ENCODE results near the gene REC8. TPM values are rescaled to one million over a fixed set of nuclear protein-coding genes. Genes with fewer than 3 reads are reported as not detected.

Gene REC8
- total RNA-seq, 1 donor from 2014 or later = 46.4 TPM

DNA sequence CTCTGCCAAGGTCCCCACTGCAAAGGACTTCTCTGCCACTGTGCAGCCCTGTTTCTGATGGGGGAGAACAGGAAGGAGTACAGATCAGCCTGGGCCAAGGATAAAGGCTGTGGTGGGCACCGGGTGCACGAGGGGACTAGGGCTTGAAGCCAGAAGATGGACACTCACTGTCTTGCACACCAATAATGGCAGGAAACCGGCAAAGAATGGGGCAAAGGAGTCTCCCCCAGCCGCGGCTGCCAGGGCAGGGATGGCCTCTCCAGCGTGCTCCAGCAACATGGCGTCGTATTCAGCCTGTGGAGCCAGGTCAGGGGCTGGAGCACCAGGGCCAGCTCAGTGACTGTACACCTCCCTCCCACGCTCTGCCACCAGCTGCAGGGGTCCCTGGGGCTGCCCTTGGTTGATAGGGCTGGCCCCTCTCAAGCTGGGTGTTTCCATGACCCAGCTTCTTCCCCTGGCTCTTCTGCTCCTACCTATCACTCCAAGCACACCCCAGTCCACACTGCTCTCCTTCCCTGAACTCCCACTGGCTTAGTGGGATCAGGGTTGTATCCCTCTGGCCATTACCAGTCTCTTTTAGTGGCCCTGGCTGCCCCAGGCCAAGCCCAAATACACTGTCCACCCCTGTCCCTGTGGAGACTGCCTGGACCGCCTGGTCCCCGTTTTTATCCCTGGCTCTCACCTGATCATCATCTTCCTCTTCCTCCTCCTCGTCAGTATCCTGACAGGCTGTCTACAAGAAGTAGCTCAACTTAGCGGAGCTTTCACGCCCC, 10.4 kb downstream of the REC8 start:
- H3K4me3 ChIP-seq (ENCODE audit: insufficient read depth, low read depth, low read length) = no peak overlapping the region
- Mint-ChIP-seq H3K4me1 (ENCODE audit: low read depth, unreplicated experiment) (peaks cover 11% of the 10 kb centered on the region), H3K4me3 (ENCODE audit: unreplicated experiment) (peak overlapping the region; percentile 17), H3K36me3 (ENCODE audit: low read depth, unreplicated experiment) (peaks cover 13% of the 10 kb centered on the region), H3K27ac (ENCODE audit: unreplicated experiment) (peak overlapping the region; percentile 82), H3K9me3 (ENCODE audit: unreplicated experiment) (no peaks in the 10 kb centered on the region), H3K27me3 (ENCODE audit: low read depth, unreplicated experiment) (no peaks in the 10 kb centered on the region)
- H3K9me3 ChIP-seq (ENCODE audit: insufficient read depth, low read depth, low read length) = no peaks in the 10 kb centered on the region
- no peak for FAIRE-seq
- H4K20me1 ChIP-seq (ENCODE audit: insufficient read depth, low read length) = peaks cover 49% of the 10 kb centered on the region
- H3K79me2 ChIP-seq (ENCODE audit: insufficient read depth, low read length) = peaks cover 16% of the 10 kb centered on the region
- H3K4me1 ChIP-seq (ENCODE audit: insufficient read depth, low read length) = peaks cover 10% of the 10 kb centered on the region
- H3K36me3 ChIP-seq (ENCODE audit: insufficient read depth, low read length) = peaks cover 36% of the 10 kb centered on the region
- H2AFZ ChIP-seq (ENCODE audit: low read depth, low read length) = no peak overlapping the region
- no peak overlapping the region for H3K9ac ChIP-seq (ENCODE audit: low read length)
- H3K4me2 ChIP-seq (ENCODE audit: low read length) = no peak overlapping the region
- DNase-seq (ENCODE audit: low read depth) = no peak
- no peak for TF ChIP-seq EZH2 (IDR thresholded peaks at IDR 0.05; ENCODE audit: insufficient read depth, low read length)
- TF ChIP-seq, protein P1, sequence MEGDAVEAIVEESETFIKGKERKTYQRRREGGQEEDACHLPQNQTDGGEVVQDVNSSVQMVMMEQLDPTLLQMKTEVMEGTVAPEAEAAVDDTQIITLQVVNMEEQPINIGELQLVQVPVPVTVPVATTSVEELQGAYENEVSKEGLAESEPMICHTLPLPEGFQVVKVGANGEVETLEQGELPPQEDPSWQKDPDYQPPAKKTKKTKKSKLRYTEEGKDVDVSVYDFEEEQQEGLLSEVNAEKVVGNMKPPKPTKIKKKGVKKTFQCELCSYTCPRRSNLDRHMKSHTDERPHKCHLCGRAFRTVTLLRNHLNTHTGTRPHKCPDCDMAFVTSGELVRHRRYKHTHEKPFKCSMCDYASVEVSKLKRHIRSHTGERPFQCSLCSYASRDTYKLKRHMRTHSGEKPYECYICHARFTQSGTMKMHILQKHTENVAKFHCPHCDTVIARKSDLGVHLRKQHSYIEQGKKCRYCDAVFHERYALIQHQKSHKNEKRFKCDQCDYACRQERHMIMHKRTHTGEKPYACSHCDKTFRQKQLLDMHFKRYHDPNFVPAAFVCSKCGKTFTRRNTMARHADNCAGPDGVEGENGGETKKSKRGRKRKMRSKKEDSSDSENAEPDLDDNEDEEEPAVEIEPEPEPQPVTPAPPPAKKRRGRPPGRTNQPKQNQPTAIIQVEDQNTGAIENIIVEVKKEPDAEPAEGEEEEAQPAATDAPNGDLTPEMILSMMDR (IDR thresholded peaks at IDR 0.05; ENCODE audit: insufficient read depth, low read depth, low read length) = no peak
- H3K27ac ChIP-seq (ENCODE audit: low read depth, low read length) = no peak overlapping the region
- no peaks in the 10 kb centered on the region for H3K27me3 ChIP-seq (ENCODE audit: insufficient read depth, low read length)

DNA sequence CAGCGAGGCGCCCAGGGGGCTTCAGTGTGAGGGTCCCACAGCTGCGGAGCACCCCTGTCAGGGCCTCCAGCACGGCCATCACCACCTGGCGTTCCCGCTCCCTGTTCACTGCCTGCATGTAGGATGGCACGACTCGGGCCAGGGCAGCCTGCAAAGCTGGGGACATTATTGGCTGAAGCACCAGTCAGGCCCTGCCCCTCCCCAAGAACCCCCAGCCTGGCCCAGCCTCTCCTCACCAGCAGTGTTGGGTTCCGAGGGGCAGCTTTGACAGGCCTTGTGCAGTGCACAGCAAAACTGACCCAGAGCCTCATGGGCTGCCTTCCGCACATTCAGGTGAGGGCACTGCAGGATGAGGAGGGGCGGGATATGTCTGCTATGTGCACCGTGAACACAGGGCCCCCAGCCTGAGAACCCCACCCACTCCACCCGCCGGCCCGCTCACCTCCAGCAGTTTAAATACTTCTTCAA, 11.2 kb downstream of the REC8 start:
- peaks cover 17% of the 10 kb centered on the region for H3K4me1 ChIP-seq (ENCODE audit: insufficient read depth, low read length)
- peaks cover 36% of the 10 kb centered on the region for H3K36me3 ChIP-seq (ENCODE audit: insufficient read depth, low read length)
- H3K79me2 ChIP-seq (ENCODE audit: insufficient read depth, low read length) = peaks cover 24% of the 10 kb centered on the region
- TF ChIP-seq, protein P1 (IDR thresholded peaks at IDR 0.05; ENCODE audit: insufficient read depth, low read depth, low read length) = no peak
- H2AFZ ChIP-seq (ENCODE audit: low read depth, low read length) = no peak overlapping the region
- Mint-ChIP-seq H3K27ac (ENCODE audit: unreplicated experiment) (peak overlapping the region; percentile 53), H3K4me3 (ENCODE audit: unreplicated experiment) (no peak overlapping the region), H3K27me3 (ENCODE audit: low read depth, unreplicated experiment) (no peaks in the 10 kb centered on the region), H3K36me3 (ENCODE audit: low read depth, unreplicated experiment) (peaks cover 13% of the 10 kb centered on the region), H3K4me1 (ENCODE audit: low read depth, unreplicated experiment) (peaks cover 15% of the 10 kb centered on the region), H3K9me3 (ENCODE audit: unreplicated experiment) (no peaks in the 10 kb centered on the region)
- H3K27me3 ChIP-seq (ENCODE audit: insufficient read depth, low read length) = no peaks in the 10 kb centered on the region
- FAIRE-seq (no peak), DNase-seq (ENCODE audit: low read depth) (no peak)
- no peaks in the 10 kb centered on the region for H3K9me3 ChIP-seq (ENCODE audit: insufficient read depth, low read depth, low read length)
- no peak overlapping the region for H3K27ac ChIP-seq (ENCODE audit: low read depth, low read length)
- H4K20me1 ChIP-seq (ENCODE audit: insufficient read depth, low read length) = peaks cover 54% of the 10 kb centered on the region
- no peak overlapping the region for H3K4me2 ChIP-seq (ENCODE audit: low read length)
- no peak overlapping the region for H3K9ac ChIP-seq (ENCODE audit: low read length)
- H3K4me3 ChIP-seq (ENCODE audit: insufficient read depth, low read depth, low read length) = no peak overlapping the region
